Nephron progenitor cell (in vitro differentiated cells): ENCODE data around the gene PRKAG2.
A peak's percentile ranks its signal among the peaks of the same experiment; 100 is the strongest.

Experiments used
- DNase-seq: peaks from one replicate; pipeline ENCODE4 v3.0.0; 2021
- H3K27ac Mint-ChIP-seq: 2 replicates; pipeline ENCODE4 v1.8.0; 2021; ENCODE audit warnings: mild to moderate bottlenecking, moderate library complexity, mixed read lengths
- H3K27me3 Mint-ChIP-seq: 2 replicates; pipeline ENCODE4 v1.8.0; 2021; ENCODE audit warnings: mild to moderate bottlenecking, low read depth, mixed read lengths; ENCODE audit not compliant: poor library complexity
- H3K36me3 Mint-ChIP-seq: 2 replicates; pipeline ENCODE4 v1.8.0; 2021; ENCODE audit warnings: low read depth, mixed read lengths
- H3K4me1 Mint-ChIP-seq: 2 replicates; pipeline ENCODE4 v1.8.0; 2021; ENCODE audit warnings: mixed read lengths
- H3K4me3 Mint-ChIP-seq: 2 replicates; pipeline ENCODE4 v1.8.0; 2021; ENCODE audit warnings: mild to moderate bottlenecking, moderate library complexity, mixed read lengths
- H3K9me3 Mint-ChIP-seq: 2 replicates; pipeline ENCODE4 v1.8.0; 2021; ENCODE audit warnings: mild to moderate bottlenecking, moderate library complexity, mixed read lengths
- CTCF ChIP-seq: fragments of 200-600 bp; sonication (generic); IDR thresholded peaks from 2 replicates; pipeline ENCODE4 v1.5.0; 2021; ENCODE audit warnings: antibody characterized with exemption

The PRKAG2 gene

GRCh38 chr7:151815419-151815818, 61.5 kb downstream of the PRKAG2 start:
- Mint-ChIP-seq H3K4me1 (peaks cover 48% of the 10 kb centered on the region), H3K4me3 (peak overlapping the region; percentile 23), H3K9me3 (no peaks in the 10 kb centered on the region), H3K27me3 (peaks cover 69% of the 10 kb centered on the region), H3K27ac (no peak overlapping the region), H3K36me3 (no peaks in the 10 kb centered on the region)
- DNase-seq, result no peak
- TF ChIP-seq CTCF, result no peak

- no peaks in the 10 kb centered on the region for H3K36me3 Mint-ChIP-seq
- peak overlapping the region; percentile 6 for H3K4me3 Mint-ChIP-seq
- H3K27me3 Mint-ChIP-seq, result peaks cover 60% of the 10 kb centered on the region
- H3K4me1 Mint-ChIP-seq, result peaks cover 54% of the 10 kb centered on the region
- H3K27ac Mint-ChIP-seq, result no peak overlapping the region
- no peak for TF ChIP-seq CTCF
- no peaks in the 10 kb centered on the region for H3K9me3 Mint-ChIP-seq
- DNase-seq, result peak; percentile 35
These were observed 62.4 kb downstream of the PRKAG2 start for GRCh38 chr7:151814400-151815009.

- no peaks in the 10 kb centered on the region for H3K36me3 Mint-ChIP-seq
- peak overlapping the region; percentile 6 for H3K4me3 Mint-ChIP-seq
- no peaks in the 10 kb centered on the region for H3K9me3 Mint-ChIP-seq
- peaks cover 57% of the 10 kb centered on the region for H3K4me1 Mint-ChIP-seq
- no peak for DNase-seq
- TF ChIP-seq CTCF, result no peak
- peaks cover 60% of the 10 kb centered on the region for H3K27me3 Mint-ChIP-seq
- no peak overlapping the region for H3K27ac Mint-ChIP-seq
These were observed 62.9 kb downstream of the PRKAG2 start for GRCh38 chr7:151813997-151814396.

GRCh38 chr7:151813445-151813844, 63.5 kb downstream of the PRKAG2 start:
- Mint-ChIP-seq H3K27ac (no peak overlapping the region), H3K4me1 (peaks cover 60% of the 10 kb centered on the region), H3K36me3 (no peaks in the 10 kb centered on the region), H3K4me3 (peak overlapping the region; percentile 6), H3K9me3 (no peaks in the 10 kb centered on the region), H3K27me3 (peaks cover 58% of the 10 kb centered on the region)
- TF ChIP-seq CTCF, result no peak
- no peak for DNase-seq

- no peaks in the 10 kb centered on the region for H3K36me3 Mint-ChIP-seq
- H3K27ac Mint-ChIP-seq, result no peak overlapping the region
- H3K4me3 Mint-ChIP-seq, result peak overlapping the region; percentile 6
- DNase-seq, result no peak
- H3K9me3 Mint-ChIP-seq, result no peaks in the 10 kb centered on the region
- no peak for TF ChIP-seq CTCF
- peaks cover 59% of the 10 kb centered on the region for H3K27me3 Mint-ChIP-seq
- peaks cover 64% of the 10 kb centered on the region for H3K4me1 Mint-ChIP-seq
These were observed 63.9 kb downstream of the PRKAG2 start for GRCh38 chr7:151812967-151813366.

- peaks cover 50% of the 10 kb centered on the region for H3K27me3 Mint-ChIP-seq
- no peak for TF ChIP-seq CTCF
- no peak for DNase-seq
- H3K4me3 Mint-ChIP-seq, result no peak overlapping the region
- H3K27ac Mint-ChIP-seq, result no peak overlapping the region
- peaks cover 72% of the 10 kb centered on the region for H3K4me1 Mint-ChIP-seq
- H3K36me3 Mint-ChIP-seq, result no peaks in the 10 kb centered on the region
- H3K9me3 Mint-ChIP-seq, result no peaks in the 10 kb centered on the region
These were observed 66.3 kb downstream of the PRKAG2 start for GRCh38 chr7:151810441-151811232.
